Activated effector memory CD4-positive, alpha-beta T cell treated with Interleukin-2 at 50 U/mL for 16 hours (primary cell): ENCODE data around the gene ZDHHC8.
"Not testable (repeated sequence)": the region's sequence is repeated elsewhere in the genome, so short reads cannot be mapped to it uniquely, and the experiment has no call there.

Experiments used
- DNase-seq: peaks from one replicate; pipeline ENCODE4 v3.0.0-alpha.2; 2020

The ZDHHC8 gene

DNA sequence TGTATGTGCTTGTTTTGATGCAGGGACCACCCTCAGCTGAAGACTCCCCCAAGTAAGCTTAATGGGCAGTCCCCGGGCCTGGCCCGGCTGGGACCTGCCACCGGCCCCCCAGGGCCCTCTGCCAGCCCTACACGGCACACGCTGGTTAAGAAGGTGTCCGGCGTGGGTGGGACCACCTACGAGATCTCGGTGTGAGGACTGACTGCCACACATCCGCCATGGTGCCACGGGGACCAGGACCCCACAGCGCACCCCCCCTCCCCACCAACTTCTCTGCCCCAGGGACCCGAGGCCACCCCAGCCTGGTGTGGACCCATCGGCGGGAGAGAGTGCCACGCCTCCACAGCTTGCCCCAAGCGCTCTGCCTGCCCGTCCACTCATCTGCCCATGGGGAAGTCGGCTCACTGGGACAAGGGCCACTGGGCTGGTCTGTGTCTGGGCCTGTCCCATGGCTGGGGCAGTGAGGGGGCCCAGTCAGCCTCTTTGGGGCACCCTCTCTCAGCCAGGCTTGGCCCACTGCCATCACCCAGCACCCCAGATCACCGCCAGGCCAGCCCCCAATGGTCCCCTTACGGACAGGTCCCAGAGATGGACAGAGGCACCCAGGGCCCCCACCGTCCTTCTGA lies 13.7 kb downstream of the ZDHHC8 start:
- DNase-seq: no peak

DNA sequence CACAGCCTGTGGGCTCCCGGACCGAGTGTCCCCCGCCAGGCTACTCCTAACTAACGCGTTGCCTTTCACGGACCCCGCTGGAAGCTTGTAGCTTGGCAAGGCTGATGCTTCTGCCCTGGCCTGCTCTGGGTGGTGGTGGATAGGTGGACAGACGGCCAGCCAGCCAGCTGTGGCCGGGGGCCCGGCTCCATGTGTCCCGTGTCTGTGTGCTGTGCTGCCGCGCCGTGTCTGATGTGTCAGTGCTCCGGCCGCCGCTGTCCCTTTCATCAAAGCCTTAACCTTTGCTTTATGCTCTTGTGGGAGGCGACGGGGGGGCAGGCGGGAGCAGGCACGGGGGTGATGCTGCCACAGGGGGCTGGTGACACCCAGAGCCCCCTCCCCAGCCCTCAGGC lies 14.2 kb downstream of the ZDHHC8 start:
- DNase-seq: no peak

DNA sequence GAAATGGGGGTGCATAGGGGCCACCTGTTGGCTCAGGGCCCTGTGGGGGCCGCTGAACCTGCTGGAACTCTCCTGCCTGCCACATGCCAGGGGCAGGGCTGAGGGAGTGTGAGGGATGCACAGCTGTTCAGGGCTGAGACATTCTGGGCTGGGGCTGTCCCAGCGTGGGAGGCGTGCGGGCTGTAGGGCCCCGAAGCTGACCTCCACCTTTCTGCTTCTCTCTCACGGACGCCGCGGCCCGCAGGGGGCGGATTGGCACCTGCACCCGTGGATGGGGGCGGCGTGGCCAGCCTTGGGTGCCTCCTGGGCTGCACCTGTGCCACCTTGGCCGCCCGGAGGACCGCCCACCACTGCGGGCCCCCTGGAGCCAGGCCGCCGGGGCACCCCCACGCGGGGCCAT lies 15.2 kb downstream of the ZDHHC8 start:
- no peak for DNase-seq

DNA sequence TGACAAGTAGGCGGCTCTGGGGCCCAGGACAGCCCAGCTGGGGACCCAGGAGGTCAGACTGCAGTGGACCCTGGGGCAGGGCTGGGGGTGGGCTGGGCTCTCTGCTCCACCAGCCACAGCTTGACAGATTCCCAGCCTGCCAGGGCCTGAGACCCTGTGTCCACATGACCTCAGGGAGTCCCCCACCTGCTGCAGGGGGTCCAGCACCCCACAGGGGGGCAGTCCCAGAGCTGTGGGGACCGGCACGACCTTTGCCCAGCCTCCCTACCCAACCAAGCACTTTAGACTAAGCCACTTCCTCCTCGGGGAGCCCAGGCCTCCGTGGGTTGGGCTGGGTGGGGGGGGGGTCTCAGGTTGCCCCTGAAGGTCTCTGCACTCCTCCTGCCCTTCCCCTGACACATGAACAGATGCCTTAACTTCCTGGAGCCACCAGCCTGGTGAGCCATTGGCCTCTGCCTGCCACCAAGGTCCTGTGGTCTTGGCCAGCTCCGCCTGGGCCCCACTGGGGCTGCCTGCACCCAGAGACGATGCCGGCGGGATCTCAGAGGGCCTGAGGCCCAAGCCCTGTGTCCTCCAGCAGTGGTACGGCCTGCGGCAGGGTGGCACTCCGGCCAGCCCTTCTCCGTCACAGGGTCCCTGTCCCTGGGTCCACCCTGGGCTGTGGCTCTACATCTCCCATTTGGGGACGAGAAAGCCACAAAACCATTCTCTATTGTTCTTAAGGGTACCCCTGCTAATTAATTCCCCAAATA lies 15.8 kb downstream of the ZDHHC8 start:
- no peak for DNase-seq

DNA sequence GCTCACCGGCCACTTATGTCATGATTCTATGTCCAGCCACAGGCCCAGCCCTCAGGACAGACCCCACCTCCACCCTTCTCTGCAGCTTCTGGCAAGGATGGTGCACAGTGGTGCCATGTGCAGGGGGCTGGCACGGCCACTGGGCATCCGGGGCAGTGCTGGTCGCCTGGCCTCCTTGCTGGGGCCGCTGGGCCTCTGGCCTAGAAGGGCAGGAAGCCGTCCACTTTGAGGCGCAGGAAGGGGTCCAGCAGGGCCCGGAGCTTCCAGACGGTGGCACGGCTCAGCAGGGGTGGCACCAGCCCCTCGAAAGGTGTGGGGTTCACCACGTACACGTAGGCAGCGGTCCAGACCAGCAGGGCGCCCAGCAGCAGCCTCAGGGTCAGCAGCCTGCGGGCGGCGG lies 16.8 kb downstream of the ZDHHC8 start:
- DNase-seq: no peak

DNA sequence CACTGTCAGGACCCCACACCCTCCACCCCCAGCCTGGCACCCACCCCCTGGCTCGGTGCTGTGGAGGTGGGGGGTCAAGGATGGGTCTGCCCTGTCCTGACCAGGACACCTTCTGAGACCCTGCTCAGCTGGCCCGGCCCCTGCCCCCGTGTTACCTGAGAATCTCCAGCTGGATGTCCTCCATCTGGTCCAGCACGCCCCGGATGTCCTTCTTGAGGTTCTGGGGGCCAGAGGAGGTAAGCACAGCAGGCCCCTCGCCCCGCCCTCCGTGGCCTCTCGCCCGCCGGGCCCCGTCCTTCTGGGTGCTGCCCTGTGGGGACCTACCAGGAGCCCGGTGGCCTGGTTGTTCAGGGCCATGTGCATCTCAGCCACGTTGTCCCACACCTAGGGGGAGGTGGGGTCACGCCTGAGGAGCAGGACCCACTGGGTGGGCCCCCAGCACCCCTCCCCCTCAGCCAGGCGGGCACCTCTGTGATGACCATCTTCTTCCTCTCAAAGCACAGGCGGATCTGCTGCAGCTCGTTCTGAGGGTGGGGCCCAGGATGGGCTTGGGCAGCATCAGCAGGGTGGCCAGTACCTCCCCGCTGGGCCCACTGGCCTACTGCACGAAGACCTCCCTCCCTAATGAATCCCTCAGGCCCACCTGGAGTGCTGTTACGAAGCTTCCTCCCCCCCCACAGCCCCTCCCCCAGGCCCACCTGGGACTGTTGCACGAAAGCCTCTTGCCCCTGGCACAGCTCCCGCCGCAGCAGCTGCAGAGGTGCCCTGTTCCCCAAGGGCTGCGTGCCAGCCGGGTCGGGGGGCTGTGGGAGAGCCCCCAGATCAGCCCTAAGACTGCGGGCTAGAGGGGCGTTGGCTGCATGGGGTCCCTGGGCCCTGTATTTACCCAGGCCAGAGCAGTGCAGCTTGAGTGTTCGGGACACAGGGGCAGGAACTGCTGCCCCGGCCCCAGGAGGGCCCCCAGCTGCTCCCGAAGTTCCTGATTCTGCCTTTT lies 17.9 kb downstream of the ZDHHC8 start:
- no peak for DNase-seq

DNA sequence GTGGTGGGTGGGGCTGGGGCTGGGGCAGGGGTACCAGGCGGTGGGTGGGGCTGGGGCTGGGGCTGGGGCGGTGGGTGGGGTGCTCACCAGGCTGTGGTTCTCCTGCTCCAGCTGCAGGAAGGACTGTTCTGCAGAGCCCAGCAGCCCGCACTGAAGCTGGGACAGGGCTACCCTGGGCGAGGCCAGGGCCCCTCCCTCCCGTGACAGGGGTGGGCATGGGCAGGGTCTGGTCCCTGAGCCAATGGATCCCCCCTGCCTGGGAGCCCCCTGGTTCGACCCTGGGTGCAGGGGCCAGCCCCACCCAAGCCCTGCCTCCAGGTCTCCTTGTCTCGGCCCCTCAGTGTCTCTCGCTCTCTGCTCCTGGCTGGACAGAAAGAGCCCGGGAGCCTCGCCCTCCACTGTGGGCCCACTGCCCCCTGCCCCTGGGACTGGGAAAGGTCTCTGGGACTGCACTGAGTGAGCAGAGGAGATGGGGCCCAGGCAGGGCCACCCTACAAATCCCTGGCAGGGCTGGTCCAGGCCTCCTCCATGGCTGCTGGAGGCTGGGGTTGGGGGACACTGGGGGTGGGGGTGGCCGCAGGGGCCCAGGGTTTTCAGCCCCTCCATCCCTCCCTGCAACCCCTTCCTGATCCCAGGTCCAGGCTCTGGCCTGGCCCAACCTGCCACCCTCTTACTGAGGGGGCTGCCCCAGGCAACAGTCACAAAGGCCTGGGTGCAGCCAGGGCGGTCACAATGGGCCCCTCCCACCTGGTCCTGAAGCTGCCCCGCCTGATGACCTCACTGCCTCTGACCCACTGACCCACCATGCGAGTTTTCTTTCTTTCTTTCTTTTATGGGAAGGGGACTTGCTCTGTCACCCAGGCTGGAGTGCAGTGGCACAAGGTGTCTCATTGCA lies 19.0 kb downstream of the ZDHHC8 start, which contains the start of gene CCDC188:
Gene CCDC188 (minus strand): TSS at position 675 of the 895 bp plus-strand sequence. CDS start 69 bp downstream, at position 606.
- DNase-seq: no peak

DNA sequence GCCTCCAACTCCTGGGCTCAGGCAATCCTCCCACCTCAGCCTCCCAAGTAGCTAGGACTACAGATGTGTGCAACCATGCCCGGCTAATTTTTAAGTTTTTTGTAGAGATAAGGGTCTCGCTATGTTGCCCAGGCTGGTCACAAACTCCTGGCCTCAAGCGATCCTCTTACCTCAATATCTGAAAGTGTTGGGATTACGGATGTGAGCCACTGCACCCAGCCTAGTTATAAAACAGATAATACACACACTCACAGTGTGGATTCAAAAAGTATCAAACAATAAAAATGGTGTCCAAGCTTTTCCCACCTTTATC lies 19.6 kb downstream of the ZDHHC8 start:
- no peak for DNase-seq

DNA sequence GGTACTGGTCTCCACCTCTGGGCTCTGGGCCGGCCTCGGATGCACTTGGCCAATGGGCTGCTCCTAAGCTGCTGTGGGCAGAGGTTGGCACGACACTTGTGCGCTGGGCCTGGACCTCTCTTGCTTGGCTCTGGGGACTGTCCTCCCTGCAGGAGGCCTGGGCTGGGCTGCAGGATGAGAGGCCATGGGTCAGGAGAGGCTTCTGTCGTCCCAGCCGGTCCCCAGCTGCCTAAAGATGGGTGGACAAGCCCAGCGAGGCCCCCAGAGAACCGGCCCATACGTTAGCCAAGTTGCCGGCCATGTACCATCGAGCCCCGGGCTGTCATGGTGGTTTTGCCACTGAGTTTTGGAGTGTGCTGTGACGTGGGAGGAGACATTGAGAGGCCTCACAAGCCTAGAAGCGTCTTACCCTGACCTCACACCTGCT lies 20.9 kb downstream of the ZDHHC8 start:
- DNase-seq: no peak

DNA sequence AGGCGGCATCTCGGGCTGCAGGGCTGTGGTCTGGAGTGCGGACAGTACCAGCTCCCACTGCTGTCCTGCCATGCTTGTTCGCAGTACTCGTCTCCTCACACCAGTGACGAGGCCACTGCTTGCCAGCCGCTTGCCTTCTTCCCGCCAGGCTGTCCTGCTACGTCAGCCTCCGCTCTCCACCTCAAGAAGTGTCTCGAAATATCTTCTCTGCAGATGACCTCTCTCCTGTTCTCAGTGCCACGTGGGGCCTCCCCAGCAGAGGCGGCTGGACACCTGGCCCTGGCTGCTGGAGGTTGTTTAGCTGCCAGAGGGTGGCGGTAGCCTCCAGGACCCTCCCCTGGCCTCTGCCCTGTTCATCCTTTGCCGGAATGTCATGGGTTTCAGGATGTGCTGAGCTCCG lies 22.3 kb downstream of the ZDHHC8 start:
- DNase-seq: no peak

DNA sequence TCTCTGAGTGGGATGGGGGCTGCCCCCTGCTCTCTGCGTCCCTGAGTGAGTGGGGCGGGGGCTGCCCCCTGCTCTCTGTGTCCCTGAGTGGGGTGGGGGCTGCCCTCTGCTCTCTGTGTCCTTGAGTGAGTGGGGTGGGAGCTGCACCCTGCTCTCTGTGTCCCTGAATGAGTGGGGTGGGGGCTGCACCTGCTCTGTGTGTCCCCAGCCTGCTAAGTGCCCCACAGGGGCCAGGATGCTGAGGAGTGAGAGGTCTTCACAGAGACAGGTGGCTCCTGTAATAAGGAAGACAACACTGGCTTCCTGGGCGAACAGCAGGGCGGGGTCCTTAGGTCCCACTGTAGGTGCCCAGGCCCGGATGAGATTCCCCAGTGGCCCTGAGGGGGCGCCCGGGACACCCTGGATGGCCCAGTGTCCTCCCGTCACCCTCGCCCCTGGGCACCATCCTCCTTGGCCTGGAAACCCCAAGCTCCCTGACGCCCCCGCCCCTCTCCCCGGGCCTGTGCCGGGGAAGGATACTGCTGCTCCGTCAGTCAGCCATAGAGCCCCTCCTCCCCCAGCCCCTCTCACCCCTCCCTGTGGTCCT lies 23.1 kb downstream of the ZDHHC8 start:
- DNase-seq: no peak

DNA sequence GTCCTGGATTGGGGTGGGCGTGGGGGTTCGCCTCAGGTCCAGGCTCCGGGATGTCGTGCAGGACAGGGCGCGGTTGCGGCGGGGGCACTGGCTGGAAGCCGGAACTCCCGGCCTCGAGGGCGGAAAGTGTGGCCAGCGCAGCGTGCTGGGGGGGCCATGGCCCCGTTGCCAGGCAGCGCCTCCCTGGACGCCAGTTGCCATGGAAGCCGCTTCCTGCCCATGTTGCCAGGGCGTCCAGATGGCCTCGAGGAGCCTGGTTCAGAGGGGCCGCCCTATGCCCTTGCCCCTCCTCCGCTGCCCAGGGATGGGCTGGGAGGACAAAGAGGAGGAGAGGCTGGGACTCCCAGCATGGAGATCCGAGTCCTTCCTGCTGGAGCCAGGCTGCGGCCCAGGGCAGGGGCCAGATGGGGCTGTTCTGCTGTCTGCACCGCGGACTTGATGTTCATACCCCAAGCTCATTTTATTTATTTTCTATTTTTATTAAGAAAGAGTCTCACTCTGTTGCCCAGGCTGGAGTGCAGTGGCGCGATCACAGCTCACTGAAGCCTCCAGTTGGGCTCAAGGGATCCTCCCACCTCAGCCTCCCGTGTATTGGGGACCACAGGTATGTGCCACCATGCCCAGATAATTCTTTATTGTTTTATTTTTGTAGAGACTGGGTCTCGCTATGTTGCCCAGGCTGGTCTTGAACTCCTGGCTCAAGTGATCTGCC lies 23.9 kb downstream of the ZDHHC8 start:
- no peak for DNase-seq

DNA sequence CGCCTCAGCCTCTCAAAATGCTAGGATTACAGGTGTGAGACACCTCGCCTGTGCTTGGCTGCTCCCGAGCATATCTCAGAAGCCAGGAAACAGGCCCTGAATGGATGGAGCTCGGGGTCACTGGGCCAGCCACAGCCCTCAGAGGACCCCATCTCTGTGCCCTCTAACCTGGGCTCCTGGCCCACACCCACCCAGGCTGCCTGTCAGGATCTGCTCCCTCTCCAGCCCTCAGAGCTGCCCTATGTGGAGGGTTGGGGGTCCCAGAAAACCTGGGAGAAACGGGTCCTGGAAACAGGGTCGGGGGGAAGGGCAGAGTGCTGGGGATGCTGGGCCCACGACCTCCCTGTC lies 24.4 kb downstream of the ZDHHC8 start:
- no peak for DNase-seq

DNA sequence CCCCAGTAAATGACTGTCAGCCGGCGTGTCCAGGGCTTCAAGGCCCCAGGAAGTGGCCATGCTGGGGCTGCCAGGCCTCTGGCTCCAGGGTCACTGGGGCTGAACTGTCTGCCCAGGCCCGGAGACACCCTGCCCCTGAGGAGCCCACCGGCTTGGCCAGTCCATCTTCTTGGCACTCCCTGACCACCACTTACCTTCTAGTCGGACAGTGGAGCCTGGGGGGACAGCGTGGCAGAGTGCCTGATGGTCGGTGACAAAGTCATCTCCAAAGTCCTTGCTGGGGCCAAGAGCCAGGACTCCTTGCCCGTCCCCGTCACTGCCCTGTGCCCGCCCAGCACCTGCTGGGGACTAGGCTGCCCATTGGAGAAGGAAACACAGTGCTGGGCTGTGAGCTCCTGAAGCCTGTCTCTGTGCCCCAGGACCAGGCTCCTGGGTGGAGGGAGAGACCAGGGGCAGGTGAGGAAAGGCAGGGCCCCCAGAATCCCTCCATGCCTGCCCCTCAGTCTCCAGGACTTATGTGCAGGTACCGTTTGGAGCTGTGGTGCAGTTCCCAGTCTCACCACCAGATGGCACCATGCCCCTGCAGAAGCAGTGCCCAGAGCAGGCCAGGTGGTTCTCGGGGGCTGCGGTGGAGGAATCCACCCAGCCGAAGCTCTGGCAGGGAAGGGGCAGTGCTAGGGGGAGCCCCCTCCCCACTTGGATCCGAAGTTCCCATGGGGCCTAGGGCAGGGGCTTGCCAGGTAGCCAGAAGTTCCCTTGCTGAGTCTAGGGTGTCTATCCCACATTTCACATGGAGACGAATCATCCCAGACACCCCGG lies 25.2 kb downstream of the ZDHHC8 start:
- peak; percentile 74 for DNase-seq

DNA sequence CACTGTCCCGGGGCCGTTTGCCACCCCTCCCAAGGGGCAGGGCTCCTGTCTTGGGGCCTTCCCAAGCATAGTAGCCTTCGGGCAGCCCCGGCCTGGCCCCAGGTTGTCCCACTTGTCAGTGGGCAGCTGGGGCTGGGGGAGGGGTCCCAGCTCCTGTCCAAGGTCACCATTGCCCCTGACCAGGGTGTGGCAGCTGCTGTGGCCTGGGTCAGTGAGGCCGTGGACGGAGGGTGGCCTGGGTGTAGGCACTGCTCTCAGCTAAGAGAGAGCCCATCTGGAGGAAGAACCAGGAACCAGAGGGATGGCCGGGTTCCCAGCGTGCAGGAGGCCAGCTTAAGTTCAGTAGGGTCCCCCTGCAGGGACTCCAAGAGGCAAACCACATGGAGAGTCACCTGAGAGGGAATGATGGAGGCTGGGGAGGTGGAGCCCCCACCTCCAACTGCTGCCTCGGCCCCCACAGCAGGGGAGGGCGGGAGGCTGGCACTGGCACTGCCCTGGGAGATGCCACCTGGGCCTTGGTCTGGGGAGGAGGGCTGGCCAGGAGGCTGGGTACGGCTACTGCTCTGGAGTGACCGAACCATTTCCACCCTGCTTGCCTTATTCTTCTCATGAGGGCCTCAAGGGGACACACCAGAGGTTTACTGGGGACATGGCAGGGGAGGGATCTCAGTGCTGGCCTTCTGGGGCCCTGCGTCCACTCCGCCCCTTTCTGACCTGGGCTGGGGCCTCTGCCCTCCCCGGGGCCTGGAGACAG lies 26.0 kb downstream of the ZDHHC8 start:
- DNase-seq: no peak

DNA sequence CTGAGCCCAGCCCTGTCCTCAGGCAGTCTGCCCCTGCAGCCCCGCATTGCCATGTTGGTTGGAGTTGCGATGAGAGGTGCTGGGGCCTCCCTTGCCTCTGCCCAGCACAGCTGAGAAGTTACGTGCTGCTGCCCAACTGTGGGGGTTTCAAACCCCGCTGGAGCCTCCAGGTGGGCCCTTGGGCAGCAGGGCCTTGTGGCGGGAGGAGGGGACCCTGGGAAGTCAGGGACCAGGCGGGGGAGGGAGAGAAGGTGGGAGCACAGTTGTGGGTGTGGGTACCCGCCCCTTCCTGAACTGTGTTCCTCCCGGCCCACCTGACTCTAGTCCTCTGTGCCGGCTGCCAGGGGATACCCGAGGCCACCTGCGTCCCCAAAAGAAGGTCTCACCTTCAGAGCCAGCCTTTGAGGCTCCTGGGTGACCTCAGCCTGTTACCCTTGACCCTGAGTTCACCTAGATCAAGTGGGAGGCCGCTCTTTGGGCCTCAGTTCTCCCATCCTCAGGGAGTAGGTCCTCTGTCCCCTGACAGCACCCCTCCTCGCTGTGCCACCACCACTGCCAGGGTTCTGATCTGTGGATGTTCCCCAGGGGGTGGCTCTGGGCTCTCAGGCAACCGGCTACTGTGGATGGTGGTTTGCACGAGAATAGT lies 26.9 kb downstream of the ZDHHC8 start:
- DNase-seq: no peak

DNA sequence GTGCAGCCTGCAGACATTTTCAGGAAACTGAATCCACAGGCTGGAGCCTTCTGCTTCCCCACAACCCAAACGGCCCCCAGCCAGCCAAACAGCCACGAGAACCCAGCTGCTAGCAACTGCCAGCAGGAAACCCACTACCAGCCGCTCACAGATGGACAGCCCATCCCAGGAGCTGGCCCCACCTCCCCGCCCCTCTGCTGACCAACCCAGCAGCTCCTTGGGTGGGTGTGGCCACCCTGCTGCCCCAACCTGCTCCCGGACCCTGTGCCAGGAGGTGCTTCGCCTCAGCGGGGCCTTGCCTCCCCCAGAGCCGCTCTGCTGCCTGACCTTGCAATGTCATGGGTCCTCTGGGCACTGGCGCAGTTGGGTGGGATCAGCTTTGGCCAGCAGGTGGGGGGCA lies 27.5 kb downstream of the ZDHHC8 start:
- no peak for DNase-seq

DNA sequence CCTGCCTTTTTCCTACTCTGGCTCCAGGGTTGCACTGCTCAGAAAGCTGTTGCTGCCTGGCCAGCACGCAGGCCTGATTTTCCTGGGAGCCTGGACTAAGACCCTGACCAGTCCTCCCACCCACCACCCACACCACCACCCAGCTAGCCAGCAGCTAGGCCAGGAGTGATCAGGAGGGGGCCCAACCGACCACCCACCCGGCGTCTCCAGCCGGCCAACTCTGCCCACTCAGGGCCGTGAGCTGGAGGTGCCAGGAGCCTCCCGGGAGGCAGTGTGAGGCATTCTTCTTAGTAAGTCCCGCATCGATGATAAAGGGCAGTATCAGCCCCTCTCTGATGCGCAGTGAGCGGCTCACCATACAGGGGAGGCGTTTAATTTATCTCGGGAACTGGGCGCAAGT lies 27.9 kb downstream of the ZDHHC8 start:
- DNase-seq: not testable (repeated sequence)

DNA sequence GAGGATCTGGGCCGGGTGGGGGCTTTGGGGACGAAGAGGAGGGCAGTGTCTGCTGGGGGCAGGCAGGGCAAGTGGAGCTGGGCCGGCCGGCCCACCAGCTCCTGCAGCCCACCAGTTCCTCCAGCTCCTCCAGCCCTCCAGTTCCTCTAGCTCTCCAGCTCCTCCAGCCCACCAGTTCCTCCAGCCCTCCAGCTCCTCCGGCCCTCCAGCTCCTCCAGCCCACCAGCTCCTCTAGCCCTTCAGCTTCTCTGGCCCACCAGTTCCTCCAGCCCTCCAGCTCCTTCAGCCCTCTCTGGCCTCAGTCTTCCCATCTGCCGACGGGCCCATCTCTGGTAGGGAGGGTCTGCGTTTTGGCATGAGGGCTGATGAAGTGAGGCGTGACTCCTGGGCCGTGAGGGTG lies 28.4 kb downstream of the ZDHHC8 start:
- no peak for DNase-seq
